ENCODE measurements around the gene LONRF2.
"Not testable (repeated sequence)": the region's sequence is repeated elsewhere in the genome, so short reads cannot be mapped to it uniquely, and the experiment has no call there.

DNA sequence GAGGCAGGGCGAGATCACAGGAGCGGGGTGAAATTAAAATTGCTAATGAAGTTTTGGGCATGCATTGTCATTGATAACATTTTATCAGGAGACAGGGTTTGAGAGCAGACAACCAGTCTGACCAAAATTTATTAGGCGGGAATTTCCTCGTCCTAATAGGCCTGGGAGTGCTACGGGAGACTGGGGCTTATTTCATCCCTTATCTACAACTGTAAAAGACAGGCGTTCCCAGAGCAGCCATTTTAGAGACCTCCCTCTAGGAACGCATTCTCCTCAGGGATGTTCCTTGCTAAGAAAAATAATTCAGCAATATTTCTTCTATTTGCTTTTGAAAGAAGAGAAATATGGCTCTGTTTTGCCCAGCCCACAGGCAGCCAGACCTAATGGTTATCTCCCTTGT lies 40.0 kb upstream of the LONRF2 start:
- TF ChIP-seq YY1 (IDR thresholded peaks at IDR 0.05; ENCODE audit: insufficient read depth, insufficient read length); ZNF274 (IDR thresholded peaks at IDR 0.05; ENCODE audit: low read depth, low read length); SUZ12 (IDR thresholded peaks at IDR 0.05; ENCODE audit: extremely low read depth, insufficient read depth, insufficient read length): not testable (repeated sequence)
